ENCODE measurements around the gene ZEB2. TPM values are rescaled to one million over a fixed set of nuclear protein-coding genes. Genes with fewer than 3 reads are reported as not detected.

The ZEB2 gene
- total RNA-seq, 1 donor from 2014 or later: 111 TPM

DNA sequence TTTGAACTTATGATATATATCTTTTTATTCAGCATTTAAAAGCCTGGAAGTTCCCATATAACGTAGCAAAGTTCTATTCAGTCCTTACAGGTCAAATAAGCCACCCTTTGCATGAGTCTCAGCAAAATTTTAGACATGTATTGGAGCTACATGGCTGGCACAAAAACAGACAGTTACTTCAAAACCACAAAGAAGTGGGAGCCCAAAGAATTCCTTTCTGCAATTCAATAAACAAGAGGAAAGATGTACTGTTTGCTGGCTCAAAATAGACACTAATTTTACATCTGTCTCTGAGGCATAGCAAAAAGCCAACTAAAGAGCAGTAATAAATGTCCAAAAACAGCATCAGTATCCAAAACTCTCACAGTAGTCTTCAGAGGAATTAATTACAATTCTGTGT, 87.0 kb downstream of the ZEB2 start:
- Mint-ChIP-seq H3K36me3 (peaks cover 14% of the 10 kb centered on the region), H3K9me3 (no peaks in the 10 kb centered on the region), H3K27me3 (ENCODE audit: low read depth) (no peaks in the 10 kb centered on the region), H3K27ac (no peak overlapping the region), H3K4me3 (no peak overlapping the region), H3K4me1 (peaks cover 17% of the 10 kb centered on the region)
- no peak for DNase-seq (ENCODE audit: low spot score in 2 of 2, unreplicated experiment in 2 of 2)
- TF ChIP-seq CTCF (IDR thresholded peaks at IDR 0.05; ENCODE audit: unreplicated experiment): no peak

DNA sequence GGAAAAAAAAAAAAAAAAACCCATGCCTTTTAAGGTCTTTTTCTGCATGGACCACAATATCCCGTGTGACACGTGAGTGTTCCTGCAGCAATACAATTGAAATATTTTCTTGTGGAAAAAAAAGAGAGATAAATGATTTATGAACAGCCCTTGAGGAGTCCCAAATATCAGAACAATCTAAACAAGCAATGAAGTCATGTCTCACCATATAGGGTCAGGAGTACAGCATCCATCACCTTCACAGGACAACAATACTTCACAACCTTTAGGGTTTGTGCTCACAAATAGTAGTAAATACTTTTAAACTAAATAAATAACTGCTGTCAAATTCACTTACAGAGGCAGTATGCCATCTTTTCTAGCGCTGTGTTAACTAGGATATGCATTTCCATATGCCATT, 87.9 kb downstream of the ZEB2 start:
- Mint-ChIP-seq H3K9me3 (no peaks in the 10 kb centered on the region), H3K27me3 (ENCODE audit: low read depth) (no peaks in the 10 kb centered on the region), H3K4me3 (no peak overlapping the region), H3K4me1 (peaks cover 14% of the 10 kb centered on the region), H3K36me3 (peaks cover 14% of the 10 kb centered on the region), H3K27ac (no peak overlapping the region)
- no peak for TF ChIP-seq CTCF (IDR thresholded peaks at IDR 0.05; ENCODE audit: unreplicated experiment)
- DNase-seq (ENCODE audit: low spot score in 2 of 2, unreplicated experiment in 2 of 2): no peak

GRCh38 chr2:144431392-144431783, 88.5 kb downstream of the ZEB2 start:
- Mint-ChIP-seq H3K4me3 (no peak overlapping the region), H3K27ac (no peak overlapping the region), H3K4me1 (peaks cover 18% of the 10 kb centered on the region), H3K27me3 (ENCODE audit: low read depth) (no peaks in the 10 kb centered on the region), H3K36me3 (peaks cover 14% of the 10 kb centered on the region), H3K9me3 (no peaks in the 10 kb centered on the region)
- TF ChIP-seq CTCF (IDR thresholded peaks at IDR 0.05; ENCODE audit: unreplicated experiment): no peak
- no peak for DNase-seq (ENCODE audit: low spot score in 2 of 2, unreplicated experiment in 2 of 2)

DNA sequence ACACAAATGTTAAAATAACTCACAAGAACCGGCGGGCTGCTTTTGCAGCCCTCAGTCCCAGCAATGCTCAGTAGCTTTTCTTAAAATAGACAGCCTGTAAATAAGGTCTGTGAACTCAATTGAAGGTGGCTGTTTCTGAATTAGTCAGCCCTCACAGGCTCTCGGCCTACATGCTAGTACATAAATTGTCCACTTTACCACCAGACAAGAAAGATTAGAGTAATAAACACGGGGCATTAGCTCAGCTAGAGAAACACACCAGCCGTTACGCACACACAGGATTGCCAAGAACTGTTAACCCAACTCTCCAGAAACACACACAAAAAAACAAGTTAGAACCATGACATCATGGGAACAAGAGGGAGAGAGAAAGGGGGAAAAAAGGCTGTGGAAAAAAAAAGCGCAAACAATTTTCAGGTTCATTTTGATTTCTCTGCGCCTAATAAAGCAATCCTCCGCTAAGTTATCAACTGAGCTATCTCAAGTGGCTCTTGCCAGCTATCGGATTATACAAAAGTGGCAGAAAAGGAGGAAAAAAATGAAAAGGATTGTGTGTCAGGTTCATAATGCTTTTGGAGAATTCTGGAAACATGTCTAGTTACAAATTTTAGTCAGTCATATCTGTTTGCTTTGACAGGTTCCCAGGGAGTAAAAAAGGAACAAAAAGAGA, 89.1 kb downstream of the ZEB2 start:
- no peak overlapping the region for H3K4me3 Mint-ChIP-seq
- peaks cover 21% of the 10 kb centered on the region for H3K4me1 Mint-ChIP-seq
- no peak for DNase-seq (ENCODE audit: low spot score in 2 of 2, unreplicated experiment in 2 of 2)
- H3K36me3 Mint-ChIP-seq: peaks cover 14% of the 10 kb centered on the region
- no peak for TF ChIP-seq CTCF (IDR thresholded peaks at IDR 0.05; ENCODE audit: unreplicated experiment)
- H3K9me3 Mint-ChIP-seq: no peaks in the 10 kb centered on the region
- no peaks in the 10 kb centered on the region for H3K27me3 Mint-ChIP-seq (ENCODE audit: low read depth)
- no peak overlapping the region for H3K27ac Mint-ChIP-seq

DNA sequence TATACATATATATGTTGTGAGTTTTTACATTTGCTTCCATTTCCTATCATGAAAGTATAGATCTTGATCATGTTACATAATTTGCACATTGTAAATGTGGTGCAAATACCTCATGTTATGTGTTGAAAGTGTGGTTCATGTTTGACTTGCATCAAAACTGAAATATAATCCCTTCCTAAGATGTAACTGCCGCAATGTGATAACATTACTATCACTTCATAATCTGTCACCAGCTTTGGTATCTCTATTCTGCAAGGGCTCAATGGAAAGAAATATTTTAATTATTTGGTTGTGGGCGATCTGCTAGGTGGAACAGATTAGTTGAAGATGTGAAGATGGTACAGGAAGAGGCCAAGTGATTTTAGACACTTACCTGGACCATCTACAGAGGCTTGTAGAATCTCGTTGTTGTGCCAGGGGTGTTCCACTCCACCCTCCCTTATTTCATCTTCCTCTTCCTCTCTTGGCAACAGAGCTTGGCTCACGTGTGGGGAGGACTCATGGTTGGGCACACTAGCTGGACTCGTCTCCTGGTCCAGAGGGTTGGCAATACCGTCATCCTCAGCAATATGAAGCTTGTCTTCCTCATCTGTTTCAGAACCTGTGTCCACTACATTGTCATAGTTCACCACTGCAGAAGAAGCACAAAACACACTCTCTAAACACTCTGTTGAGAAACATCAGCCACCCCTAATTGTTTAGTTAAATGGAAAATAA, 90.4 kb downstream of the ZEB2 start:
- TF ChIP-seq CTCF (IDR thresholded peaks at IDR 0.05; ENCODE audit: unreplicated experiment): no peak
- H3K4me1 Mint-ChIP-seq: peaks cover 29% of the 10 kb centered on the region
- H3K36me3 Mint-ChIP-seq: peaks cover 9% of the 10 kb centered on the region
- DNase-seq (ENCODE audit: low spot score in 2 of 2, unreplicated experiment in 2 of 2): no peak
- no peaks in the 10 kb centered on the region for H3K27me3 Mint-ChIP-seq (ENCODE audit: low read depth)
- no peak overlapping the region for H3K4me3 Mint-ChIP-seq
- H3K9me3 Mint-ChIP-seq: no peaks in the 10 kb centered on the region
- H3K27ac Mint-ChIP-seq: no peak overlapping the region
